GM15510 (cell line): ENCODE results near the gene CYP4A22.

Experiments used
- POLR2A ChIP-seq: IDR thresholded peaks from 3 replicates; pipeline ENCODE4 v1.6.1; 2011; ENCODE audit warnings: borderline replicate concordance; ENCODE audit not compliant: insufficient read length; ENCODE audit errors: extremely low read depth

CYP4A22 gene, protein sequence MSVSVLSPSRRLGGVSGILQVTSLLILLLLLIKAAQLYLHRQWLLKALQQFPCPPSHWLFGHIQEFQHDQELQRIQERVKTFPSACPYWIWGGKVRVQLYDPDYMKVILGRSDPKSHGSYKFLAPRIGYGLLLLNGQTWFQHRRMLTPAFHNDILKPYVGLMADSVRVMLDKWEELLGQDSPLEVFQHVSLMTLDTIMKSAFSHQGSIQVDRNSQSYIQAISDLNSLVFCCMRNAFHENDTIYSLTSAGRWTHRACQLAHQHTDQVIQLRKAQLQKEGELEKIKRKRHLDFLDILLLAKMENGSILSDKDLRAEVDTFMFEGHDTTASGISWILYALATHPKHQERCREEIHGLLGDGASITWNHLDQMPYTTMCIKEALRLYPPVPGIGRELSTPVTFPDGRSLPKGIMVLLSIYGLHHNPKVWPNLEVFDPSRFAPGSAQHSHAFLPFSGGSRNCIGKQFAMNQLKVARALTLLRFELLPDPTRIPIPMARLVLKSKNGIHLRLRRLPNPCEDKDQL

DNA sequence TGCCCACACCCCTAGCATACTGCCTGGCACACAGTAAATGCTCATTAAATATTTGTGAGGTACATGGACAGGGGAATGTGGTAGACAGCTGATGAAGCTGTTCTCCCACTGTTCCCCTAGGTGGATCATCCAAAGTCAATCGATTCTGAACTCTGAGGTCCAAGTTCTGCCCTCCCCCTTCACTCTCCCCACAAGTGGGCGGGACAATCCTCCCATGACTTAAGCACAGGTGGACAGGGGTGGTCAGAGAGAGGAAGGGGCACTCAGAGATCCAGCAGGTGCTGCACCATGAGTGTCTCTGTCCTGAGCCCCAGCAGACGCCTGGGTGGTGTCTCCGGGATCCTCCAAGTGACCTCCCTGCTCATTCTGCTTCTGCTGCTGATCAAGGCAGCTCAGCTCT, at the start of gene CYP4A22:
TSS of gene CYP4A22 (plus strand) at position 244 of the 400 bp plus-strand sequence. CDS start at position 289, 45 bp downstream.
- no peak for TF ChIP-seq POLR2A

DNA sequence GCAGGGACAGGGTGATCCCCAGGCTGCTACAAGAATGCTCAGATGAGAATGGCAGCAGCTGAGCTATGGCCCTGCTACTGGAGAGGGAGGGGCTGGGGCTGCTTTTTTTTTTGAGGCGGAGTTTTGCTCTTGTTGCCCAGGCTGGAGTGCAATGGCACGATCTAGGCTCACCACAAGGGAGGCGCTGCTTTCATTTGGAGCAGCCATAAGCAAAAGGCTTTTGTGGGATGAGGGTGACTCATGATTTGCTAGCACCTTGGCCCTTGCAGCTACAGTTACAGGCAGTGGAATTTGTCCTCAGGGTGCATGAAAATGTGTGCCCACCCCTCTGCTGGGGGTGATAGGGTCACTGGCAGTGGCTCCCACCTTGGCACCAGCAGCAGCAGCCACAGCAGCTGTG, 32.4 kb upstream of the CYP4A22 start:
- TF ChIP-seq POLR2A: no peak

DNA sequence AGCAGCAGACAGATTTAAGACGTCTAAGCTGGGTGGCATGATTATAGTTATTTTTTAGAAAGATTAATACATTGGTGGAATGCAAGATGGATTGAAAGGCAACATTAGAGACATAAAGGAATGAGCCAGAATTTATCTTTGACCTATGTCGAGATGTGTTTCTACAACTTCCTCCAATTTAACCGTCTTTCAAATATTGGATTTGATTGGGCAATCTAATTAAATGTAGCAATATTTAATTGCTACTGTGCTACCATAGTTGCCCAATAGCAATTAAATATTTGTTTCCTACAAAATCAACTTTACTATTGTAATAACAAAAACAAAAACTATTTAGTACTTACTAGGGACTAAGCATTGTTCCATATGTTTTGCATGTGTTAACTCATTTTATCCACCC, 30.4 kb upstream of the CYP4A22 start:
- no peak for TF ChIP-seq POLR2A

DNA sequence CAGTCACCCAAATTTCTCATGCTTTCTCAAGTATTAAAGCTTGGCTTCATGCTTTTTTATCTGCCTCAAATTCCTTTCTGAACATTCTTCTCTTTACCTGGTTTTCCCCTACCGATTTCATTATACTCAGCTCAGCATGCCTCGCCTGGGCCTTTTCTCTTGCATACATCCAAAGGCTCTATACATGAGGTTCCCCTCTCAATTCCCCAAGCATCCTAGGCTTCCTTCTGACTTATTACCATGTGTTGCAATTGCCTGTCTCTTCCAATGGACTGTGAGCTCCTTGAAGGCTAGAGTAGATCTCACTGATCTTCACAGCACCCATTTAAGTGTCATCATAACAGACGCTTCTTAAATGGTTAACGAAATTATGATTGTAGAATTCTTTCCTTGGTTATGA, 24.1 kb upstream of the CYP4A22 start:
- no peak for TF ChIP-seq POLR2A

DNA sequence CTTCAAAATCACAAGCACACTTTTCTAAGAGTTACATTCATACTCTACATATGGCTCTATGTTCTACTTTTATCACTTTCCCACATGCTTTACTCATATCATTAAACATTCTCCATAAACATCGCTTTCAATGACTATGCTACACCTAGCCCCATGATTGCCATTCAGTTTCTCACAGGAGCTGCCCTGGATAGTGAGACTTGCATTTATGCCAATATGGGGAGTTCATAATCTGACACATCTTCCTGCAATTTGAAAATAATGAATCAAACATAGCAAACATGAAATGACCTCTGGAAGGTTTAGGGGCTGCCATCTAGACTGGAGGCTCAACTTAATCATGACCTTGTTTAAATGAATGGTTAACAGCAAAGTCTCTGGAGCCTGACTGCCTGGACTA, 9.0 kb upstream of the CYP4A22 start:
- no peak for TF ChIP-seq POLR2A

DNA sequence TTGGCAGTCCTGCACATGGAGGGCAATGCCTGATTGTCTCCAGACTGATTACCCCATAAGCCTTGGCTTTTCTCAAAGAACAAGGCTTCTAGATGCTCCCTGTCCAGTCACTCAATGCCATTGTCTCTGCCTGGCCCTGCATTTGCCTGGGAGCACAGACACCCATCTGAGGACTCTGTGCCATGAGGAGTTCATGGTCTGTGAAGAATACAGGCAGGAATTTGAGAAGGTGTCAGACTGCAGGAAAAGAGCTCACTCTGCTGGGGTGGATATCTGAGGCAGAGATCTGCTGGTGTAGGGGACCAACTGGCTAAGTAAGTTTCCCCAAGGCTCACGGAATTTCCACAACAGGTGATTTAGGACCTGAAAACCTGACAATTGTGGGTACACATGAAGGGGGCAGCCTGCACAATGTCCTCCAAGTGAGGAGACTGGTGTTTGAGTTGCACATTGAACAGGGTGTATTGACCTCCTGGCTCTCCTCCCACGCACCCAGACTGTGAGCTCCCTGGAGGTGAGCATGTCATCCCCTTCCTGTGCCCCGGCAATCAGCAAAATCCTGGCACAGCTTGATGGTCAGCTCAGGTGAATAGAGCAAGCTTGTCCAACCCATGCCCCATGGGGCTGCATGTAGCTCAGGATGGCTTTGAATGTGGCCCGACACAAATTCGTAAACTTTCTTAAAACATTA, 829 bp downstream of the CYP4A22 start:
- no peak for TF ChIP-seq POLR2A

DNA sequence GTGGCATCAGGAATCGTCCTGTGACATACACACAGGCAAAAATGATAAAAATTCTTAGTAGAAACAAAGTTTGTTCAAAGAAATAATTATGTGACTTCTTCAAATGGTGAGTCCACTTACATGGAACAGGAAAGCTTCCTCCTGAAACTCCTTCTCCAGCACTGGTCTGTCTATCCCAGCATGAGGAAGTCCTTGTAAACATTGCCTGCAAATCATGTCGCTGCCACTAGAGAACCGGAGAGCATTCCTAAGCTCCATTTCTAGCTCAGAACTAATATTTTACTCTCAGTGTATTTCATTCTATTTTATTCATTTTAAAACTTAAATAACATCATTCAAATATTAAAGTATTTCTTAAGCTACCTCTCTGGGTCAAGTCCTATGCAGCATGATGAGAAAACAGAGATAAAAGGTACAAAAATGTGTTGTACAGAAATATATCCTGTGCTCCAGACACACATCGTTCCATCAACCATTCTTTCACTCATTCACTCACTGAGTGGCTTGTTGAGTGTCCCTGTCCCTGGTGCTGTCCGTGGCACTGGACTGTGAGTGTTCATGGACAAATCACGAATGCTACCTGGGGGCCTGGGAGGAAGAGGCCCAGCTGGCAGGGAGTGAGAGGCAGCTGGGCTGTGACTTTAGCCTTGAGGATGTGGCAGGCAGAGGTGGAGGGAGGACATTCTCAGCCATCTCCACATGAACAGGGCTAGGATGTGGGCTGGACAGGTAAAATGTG, 10.0 kb downstream of the CYP4A22 start:
- no peak for TF ChIP-seq POLR2A

DNA sequence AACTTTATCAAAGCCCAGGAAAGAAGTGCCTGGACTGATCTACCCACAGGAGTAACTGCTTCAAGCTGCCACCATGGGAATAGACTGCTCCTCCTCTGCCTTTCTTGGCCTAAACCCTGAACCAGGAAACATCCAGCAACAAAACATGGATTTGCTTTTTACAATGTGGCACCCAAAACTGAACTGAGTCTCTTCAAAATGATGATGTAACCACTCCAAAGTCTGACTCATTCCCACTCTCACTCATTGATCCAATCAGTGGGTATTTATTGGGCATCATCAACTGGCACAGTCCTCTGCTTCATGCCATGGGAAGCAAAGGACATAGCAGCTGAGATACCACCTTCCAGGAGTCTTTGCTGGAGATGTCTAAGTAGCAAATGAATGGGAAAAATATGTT, 23.5 kb downstream of the CYP4A22 start:
- no peak for TF ChIP-seq POLR2A

DNA sequence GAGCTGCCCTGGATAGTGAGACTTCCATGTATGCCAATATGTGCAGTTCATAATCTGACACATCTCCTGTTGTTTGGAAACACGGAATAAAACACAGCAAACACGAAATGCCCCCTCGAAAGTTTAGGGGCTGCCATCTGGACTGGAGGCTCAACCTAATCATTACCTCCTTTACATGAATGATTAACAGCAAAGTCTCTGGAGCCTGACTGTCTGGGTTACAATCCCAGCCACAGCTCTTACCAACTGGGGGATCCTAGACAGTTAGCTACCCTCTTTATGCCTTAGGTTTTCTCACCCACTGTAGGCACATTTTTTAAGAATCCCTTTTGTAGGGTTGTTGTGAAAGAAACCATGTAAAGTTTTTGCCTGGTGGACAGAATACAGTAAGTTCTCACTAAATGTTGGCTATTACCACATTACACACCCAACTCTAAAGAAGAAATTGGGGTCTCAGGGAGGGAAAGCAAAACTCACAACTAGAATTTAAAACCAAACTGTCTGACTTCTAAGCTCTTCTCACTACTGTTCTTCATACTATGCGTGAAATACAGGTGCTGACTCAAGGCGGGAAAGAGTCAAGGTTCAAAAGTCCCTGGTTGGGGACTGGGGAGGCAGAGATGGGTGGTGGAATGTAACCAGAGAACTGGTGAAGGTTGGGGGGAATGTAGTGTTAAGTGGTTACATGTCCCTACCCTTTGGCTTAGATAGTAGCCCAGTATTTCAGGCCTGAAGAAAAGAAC, 24.2 kb downstream of the CYP4A22 start:
- no peak for TF ChIP-seq POLR2A

DNA sequence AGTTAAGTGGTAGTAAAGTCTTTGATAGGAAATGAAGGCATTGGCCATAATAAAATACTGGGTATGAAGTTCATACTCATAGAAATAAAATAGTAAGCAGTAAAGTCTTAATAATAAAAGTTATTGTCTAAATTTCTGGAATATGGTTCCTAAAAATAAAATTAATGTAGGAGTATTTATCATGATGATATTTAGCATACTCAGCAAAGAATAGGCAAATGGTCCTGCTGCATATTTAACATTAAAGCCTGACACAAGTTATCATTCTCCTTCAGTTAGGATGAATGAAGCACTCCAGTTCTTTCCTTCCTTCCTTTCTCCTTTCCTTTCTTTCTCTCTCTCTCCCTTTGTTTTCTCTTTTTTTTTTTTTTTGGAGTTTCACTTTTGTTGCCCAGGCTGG, 27.3 kb downstream of the CYP4A22 start:
- TF ChIP-seq POLR2A: no peak

DNA sequence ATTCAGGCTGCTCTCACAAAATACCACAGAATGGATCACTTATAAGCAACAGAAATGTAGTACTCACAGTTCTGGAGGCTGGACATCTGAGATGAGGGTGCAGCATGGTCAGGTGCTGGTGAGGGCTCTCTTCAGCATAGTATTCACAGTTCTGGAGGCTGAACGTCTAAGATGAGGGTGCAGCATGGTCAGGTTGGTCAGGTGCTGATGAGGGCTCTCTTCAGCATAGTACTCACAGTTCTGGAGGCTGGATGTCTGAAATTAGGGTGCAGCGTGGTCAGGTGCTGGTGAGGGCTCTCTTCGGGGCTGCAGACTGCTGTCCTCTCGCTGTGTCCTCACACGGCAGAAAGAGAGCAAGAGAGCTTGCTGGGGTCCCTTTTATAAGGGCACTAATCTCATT, 35.5 kb downstream of the CYP4A22 start:
- no peak for TF ChIP-seq POLR2A

DNA sequence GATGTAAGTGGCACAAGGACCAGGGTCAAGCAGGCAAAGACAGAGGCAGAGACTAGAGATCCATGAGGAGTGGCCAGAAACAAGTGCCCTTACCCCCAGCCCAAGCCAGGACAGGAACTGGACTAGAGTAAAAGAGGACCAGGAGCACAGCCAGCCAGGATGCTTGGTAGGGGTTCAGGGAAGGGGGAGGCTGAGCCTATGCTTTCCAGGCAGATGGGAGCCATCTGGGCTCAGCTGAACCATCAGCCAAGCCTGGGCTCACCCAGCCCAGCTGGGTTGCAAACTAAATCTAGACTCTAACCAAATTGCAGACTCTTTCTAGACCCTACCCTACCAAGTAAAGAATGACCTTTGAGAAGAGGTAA, 37.4 kb downstream of the CYP4A22 start:
- TF ChIP-seq POLR2A: no peak

DNA sequence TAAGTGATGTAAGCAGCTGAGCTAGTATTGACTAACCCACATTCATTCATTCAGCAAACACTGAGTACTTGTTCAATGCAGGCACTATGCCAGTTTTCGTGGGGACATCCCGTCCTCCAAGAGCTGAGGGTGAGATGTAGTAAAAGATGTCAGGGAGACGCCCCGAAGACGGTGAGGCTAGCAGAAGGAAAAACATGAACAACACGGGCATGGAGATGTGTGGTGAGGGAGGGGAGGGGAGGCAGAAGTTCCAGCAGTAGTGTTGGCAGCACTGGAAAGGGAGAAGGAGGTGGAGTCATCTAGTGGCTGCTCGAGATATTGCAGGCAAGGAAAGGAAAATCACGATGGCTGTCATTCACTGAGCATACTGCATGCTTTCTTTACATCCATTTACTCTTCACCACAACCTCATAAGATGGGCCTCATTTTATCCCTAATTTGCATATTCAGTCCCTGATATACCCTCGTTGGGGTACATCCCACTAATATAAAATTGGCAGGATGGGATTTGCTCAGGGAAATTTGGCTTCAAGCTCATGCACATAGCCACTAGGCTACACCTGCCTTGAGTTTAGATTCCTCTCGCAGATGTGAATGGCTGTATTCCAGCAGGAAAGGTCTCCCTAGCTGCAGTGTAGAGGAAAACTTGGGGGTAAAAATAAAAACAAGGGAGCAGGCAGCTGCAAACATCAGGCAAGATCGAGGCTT, 38.1 kb downstream of the CYP4A22 start:
- no peak for TF ChIP-seq POLR2A

DNA sequence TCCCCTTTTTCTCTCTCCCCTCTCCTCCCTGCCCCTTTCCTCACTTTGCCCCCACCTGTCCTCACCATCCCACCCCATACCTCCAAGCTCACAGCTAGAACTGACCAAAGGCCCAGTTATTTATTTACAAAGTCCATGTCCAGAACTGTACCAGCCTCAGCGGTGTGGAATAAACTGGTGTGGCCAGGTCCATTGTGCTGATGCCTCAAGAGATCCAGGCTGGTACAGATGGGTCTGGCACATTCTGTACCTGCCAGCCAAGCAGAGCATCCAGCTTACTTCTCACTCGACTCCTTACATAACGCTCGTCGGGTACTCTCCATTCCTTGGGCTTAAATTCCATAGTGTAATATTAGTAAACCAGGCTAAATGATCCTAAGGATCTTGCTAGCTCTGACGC, 40.8 kb downstream of the CYP4A22 start:
- no peak for TF ChIP-seq POLR2A
